WTC11 (cell line): Measurements from ENCODE around the gene ADAMTS12. TPM values are rescaled to one million over a fixed set of nuclear protein-coding genes. Genes with fewer than 3 reads are reported as not detected.

Source experiments
- ATAC-seq: fragments of 200-7000 bp; cut with Tn5 transposase; 2 replicates; pipeline ENCODE4 v1.10.0; 2021; ENCODE audit warnings: mild to moderate bottlenecking, moderate library complexity
- CTCF ChIA-PET: fragments of 300-600 bp; sonication (Branson Sonifier 250); formaldehyde crosslinking; loops from one replicate; lab custom pipeline; 2021; ENCODE audit warnings: antibody characterized with exemption; lab: Charles Lee
- POLR2A ChIA-PET: fragments of 350-600 bp; sonication (Branson Sonifier 250); formaldehyde crosslinking; loops from one replicate; lab custom pipeline; 2021; ENCODE audit warnings: antibody characterized with exemption; lab: Charles Lee
- DNase-seq: peaks from one replicate; pipeline ENCODE4 v3.0.0; 2021; ENCODE audit warnings: low spot score
- H3K27ac Mint-ChIP-seq: 2 replicates; pipeline ENCODE4 v1.8.0; 2021; ENCODE audit warnings: mixed read lengths
- H3K27me3 Mint-ChIP-seq: 2 replicates; pipeline ENCODE4 v1.8.0; 2021; ENCODE audit warnings: low read depth, mild to moderate bottlenecking, moderate library complexity, mixed read lengths
- H3K36me3 Mint-ChIP-seq: 2 replicates; pipeline ENCODE4 v1.8.0; 2021; ENCODE audit warnings: mixed read lengths
- H3K4me1 Mint-ChIP-seq: 2 replicates; pipeline ENCODE4 v1.8.0; 2022; ENCODE audit warnings: mixed read lengths
- H3K4me3 Mint-ChIP-seq: 2 replicates; pipeline ENCODE4 v1.8.0; 2021; ENCODE audit warnings: mild to moderate bottlenecking, moderate library complexity, mixed read lengths
- H3K9me3 Mint-ChIP-seq: 2 replicates; pipeline ENCODE4 v1.8.0; 2021; ENCODE audit warnings: mixed read lengths
- ARID4B ChIP-seq: sonication (generic); formaldehyde crosslinking; IDR thresholded peaks from 2 replicates; pipeline ENCODE4 v1.8.0; 2023; ENCODE audit warnings: missing genetic modification reagents, mild to moderate bottlenecking, borderline replicate concordance
- ATF2 ChIP-seq: sonication (generic); formaldehyde crosslinking; IDR thresholded peaks from 2 replicates; pipeline ENCODE4 v1.8.1; 2022; ENCODE audit warnings: low read depth, missing genetic modification reagents, borderline replicate concordance
- CBFB ChIP-seq: sonication (generic); formaldehyde crosslinking; IDR thresholded peaks from 2 replicates; pipeline ENCODE4 v1.8.1; 2022; ENCODE audit warnings: mild to moderate bottlenecking, low read depth, missing genetic modification reagents
- CTCF ChIP-seq: fragments of 200-600 bp; IDR thresholded peaks from 2 replicates; pipeline ENCODE4 v1.8.0; 2022; ENCODE audit warnings: antibody characterized with exemption
- FOXJ3 ChIP-seq: sonication (generic); formaldehyde crosslinking; IDR thresholded peaks from 2 replicates; pipeline ENCODE4 v1.9.0; 2021; ENCODE audit warnings: missing genetic modification reagents, mild to moderate bottlenecking, borderline replicate concordance
- GTF2I ChIP-seq: fragments of 250-450 bp; sonication (Bioruptor Pico); conservative IDR thresholded peaks from 2 replicates; pipeline ENCODE4 v1.4.0; 2021; ENCODE audit warnings: mild to moderate bottlenecking
- KAT7 ChIP-seq: sonication (generic); formaldehyde crosslinking; IDR thresholded peaks from 2 replicates; pipeline ENCODE4 v1.8.1; 2023; ENCODE audit warnings: missing genetic modification reagents, mild to moderate bottlenecking, borderline replicate concordance
- NFATC4 ChIP-seq: fragments of 250-450 bp; sonication (Bioruptor Pico); IDR thresholded peaks from 2 replicates; pipeline ENCODE4 v1.9.0; 2021; ENCODE audit warnings: mild to moderate bottlenecking
- NR2C2 ChIP-seq: sonication (generic); formaldehyde crosslinking; IDR thresholded peaks from 2 replicates; pipeline ENCODE4 v1.8.0; 2022; ENCODE audit warnings: mild to moderate bottlenecking, missing genetic modification reagents
- SOX15 ChIP-seq: fragments of 250-450 bp; sonication (Bioruptor Pico); IDR thresholded peaks from 2 replicates; pipeline ENCODE4 v1.9.0; 2021; ENCODE audit warnings: mild to moderate bottlenecking
- TCF7 ChIP-seq: sonication (generic); formaldehyde crosslinking; IDR thresholded peaks from 2 replicates; pipeline ENCODE4 v1.8.0; 2022; ENCODE audit warnings: mild to moderate bottlenecking, low read depth, missing genetic modification reagents, moderate library complexity
- USF2 ChIP-seq: sonication (generic); formaldehyde crosslinking; IDR thresholded peaks from 2 replicates; pipeline ENCODE4 v1.8.1; 2023; ENCODE audit warnings: mild to moderate bottlenecking, missing genetic modification reagents, moderate library complexity
- ZBTB43 ChIP-seq: sonication (generic); formaldehyde crosslinking; IDR thresholded peaks from 2 replicates; pipeline ENCODE4 v1.8.1; 2023; ENCODE audit warnings: mild to moderate bottlenecking, missing genetic modification reagents
- ZMAT4 ChIP-seq: fragments of 250-450 bp; sonication (Bioruptor Pico); IDR thresholded peaks from 2 replicates; pipeline ENCODE4 v1.9.0; 2021; ENCODE audit warnings: mild to moderate bottlenecking
- ZNF121 ChIP-seq: sonication (generic); formaldehyde crosslinking; IDR thresholded peaks from 2 replicates; pipeline ENCODE4 v1.8.0; 2023; ENCODE audit warnings: missing genetic modification reagents
- ZNF138 ChIP-seq: sonication (generic); formaldehyde crosslinking; conservative IDR thresholded peaks from 2 replicates; pipeline ENCODE4 v1.8.1; 2022; ENCODE audit warnings: mild to moderate bottlenecking, moderate library complexity, missing genetic modification reagents
- ZNF219 ChIP-seq: sonication (generic); formaldehyde crosslinking; IDR thresholded peaks from 2 replicates; pipeline ENCODE4 v1.8.0; 2023; ENCODE audit warnings: missing genetic modification reagents, mild to moderate bottlenecking, borderline replicate concordance
- ZNF263 ChIP-seq: sonication (generic); formaldehyde crosslinking; IDR thresholded peaks from 2 replicates; pipeline ENCODE4 v1.8.1; 2022; ENCODE audit warnings: low read depth, mild to moderate bottlenecking, moderate library complexity, missing genetic modification reagents
- ZNF423 ChIP-seq: fragments of 250-450 bp; sonication (Bioruptor Pico); IDR thresholded peaks from 2 replicates; pipeline ENCODE4 v2.1.2; 2022; ENCODE audit warnings: mild to moderate bottlenecking, moderate library complexity
- ZNF671 ChIP-seq: fragments of 250-450 bp; sonication (Bioruptor Pico); IDR thresholded peaks from 2 replicates; pipeline ENCODE4 v1.8.0; 2021; ENCODE audit warnings: mild to moderate bottlenecking
- total RNA-seq: library from RNA; stranded (reverse); gene quantifications from 3 replicates; pipeline ENCODE4 v1.2.3, GENCODE V29; 2021

ADAMTS12 gene
- total RNA-seq, 1 experiment from 2014 or later = 13.5 TPM

- TF ChIP-seq TCF7 (CRISPR knock-in tag) = no peak
- TF ChIP-seq ZMAT4 (CRISPR knock-in tag) = no peak
- TF ChIP-seq NR2C2 = no peak
- TF ChIP-seq, all 79 proteins: peak for 0
Measured at GRCh38 chr5:33905381-33905780, 13.6 kb upstream of the ADAMTS12 start (continued).

- H3K27me3 Mint-ChIP-seq = no peaks in the 10 kb centered on the region; the same call in 1 of the 2 replicates
- no peak for ATAC-seq
- no peak for DNase-seq
- H3K9me3 Mint-ChIP-seq = peaks cover 50% of the 10 kb centered on the region
- no peak for TF ChIP-seq CBFB (CRISPR knock-in tag)
- no peak for TF ChIP-seq USF2 (CRISPR knock-in tag)
- TF ChIP-seq NR2C2 = no peak
- no peak for TF ChIP-seq ATF2 (CRISPR knock-in tag)
- TF ChIP-seq KAT7 (CRISPR knock-in tag) = no peak
- TF ChIP-seq ZNF671 (CRISPR knock-in tag) = no peak
- peaks cover 35% of the 10 kb centered on the region for H3K36me3 Mint-ChIP-seq
- H3K4me1 Mint-ChIP-seq = no peaks in the 10 kb centered on the region
- ChIA-PET POLR2A (no interaction called here), CTCF (interaction anchor here (1.3 kb wide), 1 partner anchor 11 kb away, joined by 4 read pairs; no protein-coding TSS in a partner anchor)
- H3K4me3 Mint-ChIP-seq = no peak overlapping the region
- no peak overlapping the region for H3K27ac Mint-ChIP-seq
Measured at GRCh38 chr5:33903118-33903517, 11.3 kb upstream of the ADAMTS12 start.

GRCh38 chr5:33901156-33901555, 9.4 kb upstream of the ADAMTS12 start:
- ATAC-seq (no peak), DNase-seq (no peak)
- no peaks in the 10 kb centered on the region; the same call in 1 of the 2 replicates for H3K27me3 Mint-ChIP-seq
- ChIA-PET POLR2A (no interaction called here), CTCF (no interaction called here)
- peaks cover 17% of the 10 kb centered on the region for H3K36me3 Mint-ChIP-seq
- H3K4me1 Mint-ChIP-seq = no peaks in the 10 kb centered on the region
- H3K4me3 Mint-ChIP-seq = no peak overlapping the region
- H3K27ac Mint-ChIP-seq = no peak overlapping the region
- H3K9me3 Mint-ChIP-seq = peaks cover 31% of the 10 kb centered on the region
- TF ChIP-seq KAT7 (CRISPR knock-in tag) = no peak
- no peak for TF ChIP-seq NFATC4 (CRISPR knock-in tag)
- no peak for TF ChIP-seq ARID4B (CRISPR knock-in tag)
- TF ChIP-seq FOXJ3 = no peak
- no peak for TF ChIP-seq CTCF
- TF ChIP-seq ZBTB43 (CRISPR knock-in tag) = no peak
- TF ChIP-seq SOX15 = no peak
- no peak for TF ChIP-seq ZNF121 (CRISPR knock-in tag)
- TF ChIP-seq ZNF138 (CRISPR knock-in tag) = no peak
- no peak for TF ChIP-seq ZNF263 (CRISPR knock-in tag)
- TF ChIP-seq GTF2I (CRISPR knock-in tag) = no peak
- no peak for TF ChIP-seq ZNF219 (CRISPR knock-in tag)
- TF ChIP-seq ZNF423 (CRISPR knock-in tag) = no peak
